ENCODE data around the gene SPTA1. TPM values are rescaled to one million over a fixed set of nuclear protein-coding genes. Genes with fewer than 3 reads are reported as not detected.

SPTA1 gene
- polyA plus RNA-seq, 3 donors: 0.19 to 0.28 TPM; not detected in 1

DNA sequence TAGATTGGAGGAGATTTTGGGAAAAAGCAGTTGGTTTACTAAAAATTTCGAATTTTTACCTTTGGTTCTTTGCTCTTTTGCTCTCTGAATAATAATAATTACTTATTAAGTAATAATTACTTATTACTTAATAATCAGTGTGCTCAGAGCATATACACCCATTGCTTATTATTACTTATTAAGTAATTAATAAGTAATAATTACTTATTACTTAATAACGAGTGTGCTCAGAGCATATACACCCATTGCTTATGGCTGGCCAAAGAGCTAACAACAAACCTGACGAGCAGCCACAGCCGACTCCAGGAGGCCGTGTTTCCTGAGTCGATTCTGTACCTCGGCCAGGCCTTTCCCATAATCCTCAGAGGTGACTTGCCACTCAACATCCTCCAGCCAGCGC, 20.5 kb downstream of the SPTA1 start:
- H3K4me1 Mint-ChIP-seq: no peaks in the 10 kb centered on the region
- no peaks in the 10 kb centered on the region for H3K9me3 ChIP-seq (replicated peaks in 1 of 2; ENCODE audit: control insufficient read depth in 1 of 2, insufficient read depth in 1 of 2, low read length in 2 of 2)
- no peak overlapping the region for H3K4me3 ChIP-seq (replicated peaks in 1 of 3; ENCODE audit: low read depth in 2 of 3, low read length in 3 of 3)
- no peak overlapping the region for H3K4me2 ChIP-seq (replicated peaks; ENCODE audit: extremely low read depth, low read length, poor library complexity, severe bottlenecking)
- H3K36me3 ChIP-seq (replicated peaks in 1 of 2; ENCODE audit: control insufficient read depth in 1 of 2, insufficient read depth in 2 of 2, low read length in 2 of 2): no peaks in the 10 kb centered on the region
- H3K27ac Mint-ChIP-seq: no peak overlapping the region
- peaks cover 0 to 2% of the 10 kb centered on the region in 2 donors for H3K27me3 ChIP-seq (ENCODE audit: control insufficient read depth in 2 of 2, insufficient read depth in 2 of 2, low read length in 2 of 2)
- no peak overlapping the region for H3K9ac ChIP-seq (ENCODE audit: insufficient read depth, low read length, poor library complexity, severe bottlenecking)
- no peak overlapping the region for H3K4me3 Mint-ChIP-seq
- peaks cover 0 to 4% (median 2%) of the 10 kb centered on the region in 7 donors for H3K9me3 Mint-ChIP-seq
- H2AFZ ChIP-seq (ENCODE audit: insufficient read depth, low read depth, low read length, poor library complexity, severe bottlenecking): no peak overlapping the region
- H3K27ac ChIP-seq (ENCODE audit: low read depth in 1 of 2, low read length in 2 of 2): no peak overlapping the region
- H3K79me2 ChIP-seq (ENCODE audit: insufficient read depth, low read length): no peaks in the 10 kb centered on the region
- H3K36me3 Mint-ChIP-seq: no peaks in the 10 kb centered on the region
- TF ChIP-seq, protein P1, sequence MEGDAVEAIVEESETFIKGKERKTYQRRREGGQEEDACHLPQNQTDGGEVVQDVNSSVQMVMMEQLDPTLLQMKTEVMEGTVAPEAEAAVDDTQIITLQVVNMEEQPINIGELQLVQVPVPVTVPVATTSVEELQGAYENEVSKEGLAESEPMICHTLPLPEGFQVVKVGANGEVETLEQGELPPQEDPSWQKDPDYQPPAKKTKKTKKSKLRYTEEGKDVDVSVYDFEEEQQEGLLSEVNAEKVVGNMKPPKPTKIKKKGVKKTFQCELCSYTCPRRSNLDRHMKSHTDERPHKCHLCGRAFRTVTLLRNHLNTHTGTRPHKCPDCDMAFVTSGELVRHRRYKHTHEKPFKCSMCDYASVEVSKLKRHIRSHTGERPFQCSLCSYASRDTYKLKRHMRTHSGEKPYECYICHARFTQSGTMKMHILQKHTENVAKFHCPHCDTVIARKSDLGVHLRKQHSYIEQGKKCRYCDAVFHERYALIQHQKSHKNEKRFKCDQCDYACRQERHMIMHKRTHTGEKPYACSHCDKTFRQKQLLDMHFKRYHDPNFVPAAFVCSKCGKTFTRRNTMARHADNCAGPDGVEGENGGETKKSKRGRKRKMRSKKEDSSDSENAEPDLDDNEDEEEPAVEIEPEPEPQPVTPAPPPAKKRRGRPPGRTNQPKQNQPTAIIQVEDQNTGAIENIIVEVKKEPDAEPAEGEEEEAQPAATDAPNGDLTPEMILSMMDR (IDR thresholded peaks at IDR 0.05): no peak
- peaks cover under 1 to 7% (median 4%) of the 10 kb centered on the region in 3 donors for H3K27me3 Mint-ChIP-seq (ENCODE audit: low read depth in 3 of 3)
- intact Hi-C loops (cut with micrococcal nuclease): no loop called here
- 100% methylated on average over 1 of the region's 8 CpGs for WGBS (ENCODE audit: insufficient coverage)
- no peak for DNase-seq
- no peaks in the 10 kb centered on the region for H4K20me1 ChIP-seq (ENCODE audit: insufficient read depth, low read length)
- H3K4me1 ChIP-seq (ENCODE audit: control insufficient read depth in 1 of 2, insufficient read depth in 2 of 2, low read length in 2 of 2): no peaks in the 10 kb centered on the region

DNA sequence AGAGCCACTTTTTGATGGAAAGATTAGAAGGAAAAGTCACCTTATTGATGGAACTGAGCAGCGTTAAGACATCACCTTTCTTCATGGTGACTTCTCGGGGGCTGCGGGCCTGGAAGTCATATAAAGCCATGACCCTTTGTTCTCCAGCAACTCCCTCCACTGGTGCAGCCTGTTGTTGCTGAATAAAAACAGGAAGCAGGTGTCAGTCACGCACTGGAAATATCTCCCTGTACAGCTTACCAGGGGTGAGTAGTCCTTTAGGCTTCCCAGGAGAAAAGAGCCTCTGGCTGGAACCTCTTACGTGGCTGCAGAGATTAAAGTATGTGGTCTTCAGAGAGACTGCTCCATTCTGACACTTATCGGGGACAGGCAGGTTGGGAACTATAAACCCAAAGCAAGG, 31.9 kb downstream of the SPTA1 start:
- H3K36me3 Mint-ChIP-seq: peaks cover 0 to 1% of the 10 kb centered on the region in 2 donors
- no peak overlapping the region for H3K9ac ChIP-seq (ENCODE audit: insufficient read depth, low read length, poor library complexity, severe bottlenecking)
- H3K9me3 Mint-ChIP-seq: peaks cover 0 to 6% (median 4%) of the 10 kb centered on the region in 7 donors
- DNase-seq: peak; percentile 41 to 83 (median 76)
- TF ChIP-seq, protein P1 (IDR thresholded peaks at IDR 0.05): no peak
- H3K27me3 Mint-ChIP-seq (ENCODE audit: low read depth in 3 of 3): peaks cover 0 to 1% (median 0%) of the 10 kb centered on the region in 3 donors
- H3K27ac Mint-ChIP-seq: peak overlapping the region; percentile 12 to 79 (median 46)
- H3K27me3 ChIP-seq (ENCODE audit: control insufficient read depth in 2 of 2, insufficient read depth in 2 of 2, low read length in 2 of 2): no peaks in the 10 kb centered on the region
- peak overlapping the region; percentile 50 for H3K4me2 ChIP-seq (replicated peaks; ENCODE audit: extremely low read depth, low read length, poor library complexity, severe bottlenecking)
- no peak overlapping the region for H3K27ac ChIP-seq (ENCODE audit: low read depth in 1 of 2, low read length in 2 of 2)
- H3K4me1 ChIP-seq (ENCODE audit: control insufficient read depth in 1 of 2, insufficient read depth in 2 of 2, low read length in 2 of 2): peaks cover 15 to 20% of the 10 kb centered on the region in 2 donors
- H3K36me3 ChIP-seq (replicated peaks in 1 of 2; ENCODE audit: control insufficient read depth in 1 of 2, insufficient read depth in 2 of 2, low read length in 2 of 2): no peaks in the 10 kb centered on the region
- intact Hi-C loops (cut with micrococcal nuclease): no loop called here
- no peaks in the 10 kb centered on the region for H3K9me3 ChIP-seq (replicated peaks in 1 of 2; ENCODE audit: control insufficient read depth in 1 of 2, insufficient read depth in 1 of 2, low read length in 2 of 2)
- H3K4me3 Mint-ChIP-seq: peak overlapping the region; percentile 6 to 73
- H3K4me1 Mint-ChIP-seq: peaks cover 31% of the 10 kb centered on the region
- H4K20me1 ChIP-seq (ENCODE audit: insufficient read depth, low read length): no peaks in the 10 kb centered on the region
- H3K4me3 ChIP-seq (replicated peaks in 1 of 3; ENCODE audit: low read depth in 2 of 3, low read length in 3 of 3): peak overlapping the region in 2 of 3 experiments; percentile 19 to 47
- H3K79me2 ChIP-seq (ENCODE audit: insufficient read depth, low read length): no peaks in the 10 kb centered on the region
- no CpG with 5 or more reads among the region's 6 CpGs for WGBS (ENCODE audit: insufficient coverage)
- H2AFZ ChIP-seq (ENCODE audit: insufficient read depth, low read depth, low read length, poor library complexity, severe bottlenecking): peak overlapping the region; percentile 25

All from CD14-positive monocyte (primary cell).